ENCODE measurements around the gene NAV2. TPM values are rescaled to one million over a fixed set of nuclear protein-coding genes. Genes with fewer than 3 reads are reported as not detected.

Gene NAV2
- total and polyA plus RNA-seq, 11 donors = 7.6 to 46.5 (median 20.2) TPM

GRCh38 chr11:19974886-19975285 lies 262.2 kb downstream of the NAV2 start:
- H3K4me1 ChIP-seq = peaks cover 0 to 31% (median 2%) of the 10 kb centered on the region in 12 donors
- no peaks in the 10 kb centered on the region for H3K27me3 ChIP-seq
- peaks cover 0 to 8% (median 0%) of the 10 kb centered on the region in 9 donors for H3K36me3 ChIP-seq
- ATAC-seq = no peak
- no peak for DNase-seq
- WGBS, 4 donors = 74 to 93% (median 82%) methylated on average over 4 of the region's 4 CpGs
- no peak overlapping the region for H3K4me3 ChIP-seq
- intact Hi-C loops (cut with DNase I) = no loop called here
- H3K27ac ChIP-seq = no peak overlapping the region
- no peaks in the 10 kb centered on the region for H3K9me3 ChIP-seq
- no peak for TF ChIP-seq CTCF (IDR thresholded peaks at IDR 0.05)
- no peak for TF ChIP-seq POLR2A (IDR thresholded peaks at IDR 0.05)

GRCh38 chr11:19975414-19975990 lies 262.9 kb downstream of the NAV2 start:
- Histone ChIP-seq H3K36me3 (peaks cover 0 to 8% (median 0%) of the 10 kb centered on the region in 9 donors), H3K27me3 (no peaks in the 10 kb centered on the region), H3K27ac (no peak overlapping the region), H3K4me1 (peaks cover 0 to 35% (median 8%) of the 10 kb centered on the region in 12 donors), H3K9me3 (no peaks in the 10 kb centered on the region), H3K4me3 (no peak overlapping the region)
- TF ChIP-seq CTCF (IDR thresholded peaks at IDR 0.05) (no peak), POLR2A (IDR thresholded peaks at IDR 0.05) (no peak)
- WGBS, 4 donors = 80 to 95% (median 92%) methylated on average over 6 to 7 of the region's 7 CpGs
- DNase-seq = no peak
- ATAC-seq = no peak
- intact Hi-C loops (cut with DNase I) = no loop called here

- no peak for TF ChIP-seq CTCF (IDR thresholded peaks at IDR 0.05)
- TF ChIP-seq POLR2A (IDR thresholded peaks at IDR 0.05) = no peak
- Histone ChIP-seq H3K9me3 (no peaks in the 10 kb centered on the region), H3K4me1 (peaks cover 0 to 41% (median 11%) of the 10 kb centered on the region in 12 donors), H3K27ac (no peak overlapping the region), H3K36me3 (peaks cover 0 to 8% (median 0%) of the 10 kb centered on the region in 9 donors), H3K27me3 (no peaks in the 10 kb centered on the region), H3K4me3 (no peak overlapping the region)
- WGBS, 4 donors = 64 to 74% (median 70%) methylated on average over 7 of the region's 7 CpGs
- ATAC-seq (no peak), DNase-seq (no peak)
- intact Hi-C loops (cut with DNase I) = no loop called here
These were observed 263.8 kb downstream of the NAV2 start for GRCh38 chr11:19976281-19976941.

GRCh38 chr11:19977941-19978340 lies 265.3 kb downstream of the NAV2 start:
- ATAC-seq = no peak
- Histone ChIP-seq H3K4me3 (no peak overlapping the region), H3K27ac (no peak overlapping the region), H3K36me3 (peaks cover 0 to 8% (median 0%) of the 10 kb centered on the region in 9 donors), H3K4me1 (peaks cover 0 to 40% (median 14%) of the 10 kb centered on the region in 12 donors), H3K27me3 (no peaks in the 10 kb centered on the region), H3K9me3 (no peaks in the 10 kb centered on the region)
- TF ChIP-seq POLR2A (IDR thresholded peaks at IDR 0.05) (no peak), CTCF (IDR thresholded peaks at IDR 0.05) (no peak)
- DNase-seq = no peak
- 93 to 99% (median 97%) methylated on average over 9 of the region's 9 CpGs for WGBS, 4 donors
- intact Hi-C loops (cut with DNase I) = no loop called here
